HepG2 (cell line): ENCODE measurements around the gene SP5. TPM values are rescaled to one million over a fixed set of nuclear protein-coding genes. Genes with fewer than 3 reads are reported as not detected.

Experiments
- ATAC-seq: fragments of 200-7000 bp; cut with Tn5 transposase; 3 replicates; pipeline ENCODE4 v1.9.1; 2020; ENCODE audit warnings: mild to moderate bottlenecking, moderate library complexity
- BruUV-seq: library from RNA; stranded (reverse); fragments of 400-500 nt; replicated peaks from 2 replicates; lab custom pipeline; 2021; lab: Mats Ljungman, UMichigan
- CTCF ChIA-PET: fragments of 300-600 bp; formaldehyde crosslinking; extraction: SDS; loops from one replicate; lab custom pipeline; 2021; ENCODE audit warnings: low total read pairs, inconsistent platforms, low intra/inter-chr PET ratio; lab: Yijun Ruan, JAX
- POLR2A ChIA-PET: fragments of 350-600 bp; sonication (Branson Sonifier 250); formaldehyde crosslinking; loops from one replicate; lab custom pipeline; 2020; ENCODE audit warnings: antibody characterized with exemption, inconsistent platforms; lab: Yijun Ruan, JAX
- DNase-seq: peaks from one replicate; pipeline ENCODE4 v3.0.0-alpha.2; 2015; ENCODE audit warnings: low spot score
- FAIRE-seq: peaks from 3 replicates; lab custom pipeline; 2011; peaks lifted over from hg19 to GRCh38; lab: Jason Lieb, UNC
- H2AFZ ChIP-seq: one replicate; pipeline ENCODE4 v1.6.1; 2011; ENCODE audit warnings: low read length, inconsistent platforms
- H3K27ac ChIP-seq: fragments of 300-600 bp; 3 replicates; pipeline ENCODE4 v1.8.0; 2011; ENCODE audit warnings: mixed run types, mild to moderate bottlenecking, mixed read lengths, low read length, inconsistent platforms; ENCODE audit not compliant: insufficient read depth; ENCODE audit errors: extremely low read length
- H3K27me3 ChIP-seq, 2 experiments: fragments of 200-600 bp in 1 of 2; 2 replicates in 1 of 2; 3 replicates in 1 of 2; pipeline versions ENCODE4 v1.6.0 to v1.8.0; 2011; ENCODE audit warnings: low read length in 2 of 2, mild to moderate bottlenecking in 2 of 2, moderate library complexity in 2 of 2, inconsistent platforms in 1 of 2; ENCODE audit not compliant: insufficient read depth in 2 of 2, control insufficient read depth in 1 of 2
- H3K36me3 ChIP-seq, 2 experiments: fragments of 200-600 bp in 1 of 2; replicated peaks in 1 of 2; 2 replicates in 1 of 2; 3 replicates in 1 of 2; pipeline versions ENCODE4 v1.5.1 to v1.8.0; 2011; ENCODE audit warnings: low read length in 2 of 2, inconsistent platforms in 1 of 2; ENCODE audit not compliant: insufficient read depth in 2 of 2, control insufficient read depth in 1 of 2
- H3K4me1 ChIP-seq: 2 replicates; pipeline ENCODE4 v1.5.1; 2012; ENCODE audit warnings: low read length, inconsistent platforms; ENCODE audit not compliant: insufficient read depth
- H3K4me2 ChIP-seq: 2 replicates; pipeline ENCODE4 v1.6.0; 2011; ENCODE audit warnings: low read depth, low read length, inconsistent platforms
- H3K4me3 ChIP-seq, 3 experiments: fragments of 200-600 bp in 1 of 3; sonication (generic), shearing (Covaris generic) in 1 of 3; replicated peaks in 1 of 3; 2 replicates each; pipeline ENCODE4 v1.5.1; 2011 to 2016; ENCODE audit warnings: low read length in 3 of 3, inconsistent platforms in 2 of 3, low read depth in 2 of 3, mild to moderate bottlenecking in 2 of 3, control low read depth in 1 of 3, mixed read lengths in 1 of 3; ENCODE audit not compliant: insufficient read depth in 1 of 3
- H3K79me2 ChIP-seq: one replicate; pipeline ENCODE4 v1.6.1; 2011; ENCODE audit warnings: low read length, inconsistent platforms; ENCODE audit not compliant: insufficient read depth
- H3K9ac ChIP-seq: 2 replicates; pipeline ENCODE4 v1.6.0; 2011; ENCODE audit warnings: mild to moderate bottlenecking, low read depth, low read length, inconsistent platforms; ENCODE audit not compliant: insufficient read depth
- H3K9me3 ChIP-seq: 2 replicates; pipeline ENCODE4 v1.5.1; 2012; ENCODE audit warnings: mild to moderate bottlenecking, low read length
- H4K20me1 ChIP-seq: 2 replicates; pipeline ENCODE4 v1.6.0; 2011; ENCODE audit warnings: inconsistent platforms, mild to moderate bottlenecking, low read length, moderate library complexity; ENCODE audit not compliant: insufficient read depth
- ARID3A ChIP-seq: IDR thresholded peaks from 2 replicates; pipeline ENCODE4 v1.6.1; 2012; ENCODE audit warnings: low read depth, low read length, improper control_type of control experiment
- HOXD1 ChIP-seq: sonication (generic); formaldehyde crosslinking; IDR thresholded peaks from 2 replicates; pipeline ENCODE4 v1.5.0; 2020; ENCODE audit warnings: missing genetic modification reagents
- MED13 ChIP-seq: sonication (generic); formaldehyde crosslinking; IDR thresholded peaks from 2 replicates; pipeline ENCODE4 v1.5.0; 2020; ENCODE audit warnings: missing genetic modification reagents
- NR0B2 ChIP-seq: sonication (generic); formaldehyde crosslinking; IDR thresholded peaks from 2 replicates; pipeline ENCODE4 v1.4.0; 2020; ENCODE audit warnings: mild to moderate bottlenecking, missing genetic modification reagents
- PAXIP1 ChIP-seq: sonication (generic); formaldehyde crosslinking; conservative IDR thresholded peaks from 2 replicates; pipeline ENCODE4 v1.4.0; 2020; ENCODE audit warnings: mild to moderate bottlenecking, missing genetic modification reagents, moderate library complexity
- PRDM15 ChIP-seq: sonication (generic); formaldehyde crosslinking; IDR thresholded peaks from 2 replicates; pipeline ENCODE4 v1.4.0; 2020; ENCODE audit warnings: missing genetic modification reagents
- RAD21 ChIP-seq: fragments of 450-650 bp; formaldehyde crosslinking; IDR thresholded peaks from 2 replicates; pipeline ENCODE4 v1.5.0; 2020; ENCODE audit warnings: mild to moderate bottlenecking
- RBM39 ChIP-seq: fragments of 200-400 bp; formaldehyde crosslinking; IDR thresholded peaks from one replicate; pipeline ENCODE4 v1.6.1; 2018; ENCODE audit warnings: antibody characterized with exemption, mild to moderate bottlenecking, low read depth, low read length; ENCODE audit not compliant: poor library complexity, severe bottlenecking
- SMYD3 ChIP-seq: sonication (generic); formaldehyde crosslinking; IDR thresholded peaks from 2 replicates; pipeline ENCODE4 v1.8.1; 2023; ENCODE audit warnings: mild to moderate bottlenecking, missing genetic modification reagents
- TIGD3 ChIP-seq: sonication (generic); formaldehyde crosslinking; IDR thresholded peaks from 2 replicates; pipeline ENCODE4 v1.5.1; 2020; ENCODE audit warnings: mild to moderate bottlenecking, missing genetic modification reagents, borderline replicate concordance
- ZFP37 ChIP-seq: sonication (generic); formaldehyde crosslinking; IDR thresholded peaks from 2 replicates; pipeline ENCODE4 v1.4.0; 2020; ENCODE audit warnings: missing genetic modification reagents, borderline replicate concordance
- ZKSCAN5 ChIP-seq: sonication (generic); formaldehyde crosslinking; IDR thresholded peaks from 2 replicates; pipeline ENCODE4 v1.5.1; 2020; ENCODE audit warnings: mild to moderate bottlenecking, missing genetic modification reagents
- ZNF10 ChIP-seq: sonication (generic); formaldehyde crosslinking; IDR thresholded peaks from 2 replicates; pipeline ENCODE4 v1.4.0; 2020; ENCODE audit warnings: mild to moderate bottlenecking, low read depth, missing genetic modification reagents, borderline replicate concordance
- ZNF556 ChIP-seq: sonication (generic); formaldehyde crosslinking; IDR thresholded peaks from 2 replicates; pipeline ENCODE4 v1.4.0; 2020; ENCODE audit warnings: mild to moderate bottlenecking, missing genetic modification reagents, borderline replicate concordance
- WGBS: methylation state at CpG from one replicate; pipeline ENCODE4 v1.1.6; 2017; ENCODE audit warnings: low lambda C conversion rate; 5-methylcytosine and 5-hydroxymethylcytosine counted together
- in situ Hi-C: cut with HindIII; loops from 2 replicates; pipeline ENCODE4 v1.10.0; 2017; ENCODE audit warnings: low pct_unique_long_range_greater_than_20kb; ENCODE audit not compliant: extremely low pct_ligation_motif_present
- intact Hi-C: fragments of 100-400 bp; cut with micrococcal nuclease; formaldehyde crosslinking; loops from one replicate; pipeline ENCODE4 v1.10.0; 2022; ENCODE audit not compliant: unreplicated experiment
- polyA plus RNA-seq, 8 experiments: library from polyadenylated mRNA; depleted of rRNA in 3 of 8; stranded (reverse) in 7 of 8; unstranded in 1 of 8; fragments of >200 nt; fragmentation: Illumina TruSeq in 4 of 8; extraction: Trizol in 4 of 8; gene quantifications; 2 replicates each; pipeline versions ENCODE4 v1.2.1 to v1.2.3, GENCODE V29; 2011 to 2016; ENCODE audit warnings: low read depth in 4 of 8, missing spikeins in 1 of 8, mixed read lengths in 1 of 8; ENCODE audit not compliant: insufficient read depth in 1 of 8
- total RNA-seq, 5 experiments: library from RNA; depleted of rRNA; stranded (reverse); fragments of >200 nt; fragmentation: Illumina TruSeq; extraction: Trizol; gene quantifications; 2 replicates each; pipeline ENCODE4 v1.2.3, GENCODE V29; 2016; ENCODE audit warnings: low read depth in 1 of 5

SP5 gene
- total and polyA plus RNA-seq, 2 of the 13 experiments (the other 11 are each of a cell fraction or from before 2014, with no cell fraction given): 50.8 to 119 TPM

- CTCF ChIA-PET: no interaction called here
- no TSS peak for BruUV-seq
- H3K4me3 ChIP-seq: no peak overlapping the region
- ATAC-seq: no peak
- no peaks in the 10 kb centered on the region for H3K36me3 ChIP-seq
- no peak for FAIRE-seq
- in situ Hi-C loops (no loop called here), intact Hi-C loops (no loop called here)
- H3K27me3 ChIP-seq: no peaks in the 10 kb centered on the region
- no peak overlapping the region for H3K27ac ChIP-seq
- H3K79me2 ChIP-seq: no peaks in the 10 kb centered on the region
- POLR2A ChIA-PET: no interaction called here
- H3K9ac ChIP-seq: no peak overlapping the region
- no peaks in the 10 kb centered on the region for H3K9me3 ChIP-seq
- no peak for DNase-seq
- H4K20me1 ChIP-seq: no peaks in the 10 kb centered on the region
- WGBS: 86% methylated on average over 8 of the region's 8 CpGs
- peaks cover 15% of the 10 kb centered on the region for H3K4me1 ChIP-seq
- no peak overlapping the region for H2AFZ ChIP-seq
- no peak overlapping the region for H3K4me2 ChIP-seq
- TF ChIP-seq RBM39 (no peak), RAD21 (CRISPR knock-in tag) (no peak), ZNF10 (CRISPR knock-in tag) (no peak), MED13 (CRISPR knock-in tag) (no peak), ARID3A (no peak), SMYD3 (CRISPR knock-in tag) (no peak), TIGD3 (CRISPR knock-in tag) (no peak), HOXD1 (no peak), ZNF556 (CRISPR knock-in tag) (no peak), ZKSCAN5 (CRISPR knock-in tag) (no peak), NR0B2 (no peak), PAXIP1 (CRISPR knock-in tag) (no peak), PRDM15 (CRISPR knock-in tag) (no peak), ZFP37 (CRISPR knock-in tag) (no peak)
These were observed 24.5 kb upstream of the SP5 start for GRCh38 chr2:170690640-170691039.
